ENCODE results near the gene LATS2.

- no peak for TF ChIP-seq CTCF (IDR thresholded peaks at IDR 0.05)
- no peak for TF ChIP-seq EP300 (IDR thresholded peaks at IDR 0.05)
- TF ChIP-seq POLR2A (IDR thresholded peaks at IDR 0.05): no peak
Measured at GRCh38 chr13:21069561-21070004, 8.2 kb upstream of the LATS2 start.

All from ovary (tissue), 3 donors.